ENCODE measurements around the gene FAM241B. TPM values are rescaled to one million over a fixed set of nuclear protein-coding genes. Genes with fewer than 3 reads are reported as not detected.

The FAM241B gene
- total RNA-seq, 1 experiment from 2014 or later: 18.0 TPM

- H3K4me3 ChIP-seq (replicated peaks in 1 of 2; ENCODE audit: low read depth in 1 of 2, low read length in 2 of 2): no peak overlapping the region
- no peaks in the 10 kb centered on the region for H3K9me2 ChIP-seq (ENCODE audit: insufficient read depth)
- ATAC-seq (no peak), DNase-seq (ENCODE audit: low read depth, low spot score) (no peak)
- no peaks in the 10 kb centered on the region for H4K20me1 ChIP-seq (ENCODE audit: insufficient read depth)
- H3K27me3 ChIP-seq (ENCODE audit: insufficient read depth, low read length): peaks cover 16% of the 10 kb centered on the region
- no TSS peak for BruUV-seq (replicated peaks)
- POLR2A ChIA-PET: no interaction called here
- CTCF ChIA-PET: no interaction called here
- H2AFZ ChIP-seq (ENCODE audit: low read depth, low read length, poor library complexity, severe bottlenecking): no peak overlapping the region
- intact Hi-C loops (cut with micrococcal nuclease): no loop called here
- RAD21 ChIA-PET (ENCODE audit: low non-redundant PET in 1 of 2, low total read pairs in 2 of 2, uncharacterized antibody in 2 of 2, unreplicated experiment in 2 of 2): no interaction called here
- H3K9ac ChIP-seq (ENCODE audit: low read length): no peak overlapping the region
- no peaks in the 10 kb centered on the region for H3K4me1 ChIP-seq (ENCODE audit: control insufficient read depth in 1 of 2, insufficient read depth in 2 of 2, low read length in 2 of 2)
- no peaks in the 10 kb centered on the region for H3K9me3 ChIP-seq (ENCODE audit: control insufficient read depth in 1 of 2, insufficient read depth in 1 of 2, low read depth in 1 of 2, low read length in 2 of 2)
- no peaks in the 10 kb centered on the region for H3K36me3 ChIP-seq (ENCODE audit: control insufficient read depth in 1 of 2, insufficient read depth in 2 of 2, low read length in 2 of 2)
- H3K27ac ChIP-seq (ENCODE audit: low read depth, low read length): no peak overlapping the region
- H3K79me2 ChIP-seq (ENCODE audit: insufficient read depth, low read length): no peaks in the 10 kb centered on the region
- H3K4me2 ChIP-seq (ENCODE audit: low read length): no peak overlapping the region
- TF ChIP-seq, protein P1, sequence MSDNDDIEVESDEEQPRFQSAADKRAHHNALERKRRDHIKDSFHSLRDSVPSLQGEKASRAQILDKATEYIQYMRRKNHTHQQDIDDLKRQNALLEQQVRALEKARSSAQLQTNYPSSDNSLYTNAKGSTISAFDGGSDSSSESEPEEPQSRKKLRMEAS (IDR thresholded peaks at IDR 0.05): no peak
- TF ChIP-seq CEBPB (IDR thresholded peaks at IDR 0.05; ENCODE audit: low read depth): no peak
- no peak for TF ChIP-seq ELF1 (IDR thresholded peaks at IDR 0.05; ENCODE audit: borderline replicate concordance, low read depth)
- no peak for TF ChIP-seq CBX3 (IDR thresholded peaks at IDR 0.05; ENCODE audit: low read depth)
- TF ChIP-seq TCF7L2 (IDR thresholded peaks at IDR 0.05; ENCODE audit: borderline replicate concordance, extremely low read depth, insufficient read depth, insufficient read length): no peak
- no peak for TF ChIP-seq ZFX (IDR thresholded peaks at IDR 0.05)
- no peak for TF ChIP-seq EZH2 (IDR thresholded peaks at IDR 0.05)
- TF ChIP-seq YY1 (IDR thresholded peaks at IDR 0.05; ENCODE audit: extremely low read depth, insufficient replicate concordance, low read depth, low read length): no peak
- TF ChIP-seq SRF (IDR thresholded peaks at IDR 0.05; ENCODE audit: low read depth): no peak
- no peak for TF ChIP-seq POLR2A (IDR thresholded peaks at IDR 0.05; ENCODE audit: borderline replicate concordance, extremely low read depth, insufficient read depth, insufficient read length)
- TF ChIP-seq FOSL1 (IDR thresholded peaks at IDR 0.05; ENCODE audit: low read depth): no peak
- TF ChIP-seq, protein P2, sequence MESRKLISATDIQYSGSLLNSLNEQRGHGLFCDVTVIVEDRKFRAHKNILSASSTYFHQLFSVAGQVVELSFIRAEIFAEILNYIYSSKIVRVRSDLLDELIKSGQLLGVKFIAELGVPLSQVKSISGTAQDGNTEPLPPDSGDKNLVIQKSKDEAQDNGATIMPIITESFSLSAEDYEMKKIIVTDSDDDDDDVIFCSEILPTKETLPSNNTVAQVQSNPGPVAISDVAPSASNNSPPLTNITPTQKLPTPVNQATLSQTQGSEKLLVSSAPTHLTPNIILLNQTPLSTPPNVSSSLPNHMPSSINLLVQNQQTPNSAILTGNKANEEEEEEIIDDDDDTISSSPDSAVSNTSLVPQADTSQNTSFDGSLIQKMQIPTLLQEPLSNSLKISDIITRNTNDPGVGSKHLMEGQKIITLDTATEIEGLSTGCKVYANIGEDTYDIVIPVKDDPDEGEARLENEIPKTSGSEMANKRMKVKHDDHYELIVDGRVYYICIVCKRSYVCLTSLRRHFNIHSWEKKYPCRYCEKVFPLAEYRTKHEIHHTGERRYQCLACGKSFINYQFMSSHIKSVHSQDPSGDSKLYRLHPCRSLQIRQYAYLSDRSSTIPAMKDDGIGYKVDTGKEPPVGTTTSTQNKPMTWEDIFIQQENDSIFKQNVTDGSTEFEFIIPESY (IDR thresholded peaks at IDR 0.05; ENCODE audit: extremely low read depth, insufficient replicate concordance, low read length): no peak
Measured at GRCh38 chr10:69600761-69601330, 29.2 kb upstream of the FAM241B start.

All from HCT116 (cell line).